BE2C (cell line): Measurements from ENCODE around the gene PLCB2.
A peak's percentile ranks its signal among the peaks of the same experiment; 100 is the strongest.

Source experiments
- DNase-seq: peaks from one replicate; pipeline ENCODE4 v3.0.0-alpha.2; 2020
- H3K27me3 ChIP-seq: fragments of 250-450 bp; sonication (Bioruptor Pico); 2 replicates; pipeline ENCODE4 v1.5.1; 2020; ENCODE audit warnings: mild to moderate bottlenecking
- H3K36me3 ChIP-seq: fragments of 250-450 bp; sonication (Bioruptor Pico); 2 replicates; pipeline ENCODE4 v1.5.1; 2020; ENCODE audit warnings: mild to moderate bottlenecking
- H3K4me1 ChIP-seq: fragments of 250-450 bp; sonication (Bioruptor Pico); 2 replicates; pipeline ENCODE4 v1.5.1; 2020
- H3K4me3 ChIP-seq: 2 replicates; pipeline ENCODE4 v1.5.1; 2011; ENCODE audit warnings: low read depth, low read length
- H3K9me3 ChIP-seq: fragments of 250-450 bp; sonication (Bioruptor Pico); 2 replicates; pipeline ENCODE4 v1.5.1; 2020
- TF ChIP-seq, protein P1 (sequence below): IDR thresholded peaks from 2 replicates; pipeline ENCODE4 v1.5.1; 2012; ENCODE audit warnings: mild to moderate bottlenecking, low read depth, low read length

Gene PLCB2

GRCh38 chr15:40282869-40283614 lies 24.7 kb downstream of the PLCB2 start, which contains the start of gene ANKRD63:
Gene ANKRD63 (minus strand): TSS chr15:40283064. CDS start chr15:40282586, 478 bp downstream.
- Histone ChIP-seq H3K4me1 (no peaks in the 10 kb centered on the region; the same call in none of the 2 replicates), H3K27me3 (peaks cover 21% of the 10 kb centered on the region), H3K36me3 (no peaks in the 10 kb centered on the region), H3K4me3 (peak within 1 kb of the TSS; percentile 58), H3K9me3 (no peaks in the 10 kb centered on the region)
- DNase-seq: no peak
- TF ChIP-seq, protein P1, sequence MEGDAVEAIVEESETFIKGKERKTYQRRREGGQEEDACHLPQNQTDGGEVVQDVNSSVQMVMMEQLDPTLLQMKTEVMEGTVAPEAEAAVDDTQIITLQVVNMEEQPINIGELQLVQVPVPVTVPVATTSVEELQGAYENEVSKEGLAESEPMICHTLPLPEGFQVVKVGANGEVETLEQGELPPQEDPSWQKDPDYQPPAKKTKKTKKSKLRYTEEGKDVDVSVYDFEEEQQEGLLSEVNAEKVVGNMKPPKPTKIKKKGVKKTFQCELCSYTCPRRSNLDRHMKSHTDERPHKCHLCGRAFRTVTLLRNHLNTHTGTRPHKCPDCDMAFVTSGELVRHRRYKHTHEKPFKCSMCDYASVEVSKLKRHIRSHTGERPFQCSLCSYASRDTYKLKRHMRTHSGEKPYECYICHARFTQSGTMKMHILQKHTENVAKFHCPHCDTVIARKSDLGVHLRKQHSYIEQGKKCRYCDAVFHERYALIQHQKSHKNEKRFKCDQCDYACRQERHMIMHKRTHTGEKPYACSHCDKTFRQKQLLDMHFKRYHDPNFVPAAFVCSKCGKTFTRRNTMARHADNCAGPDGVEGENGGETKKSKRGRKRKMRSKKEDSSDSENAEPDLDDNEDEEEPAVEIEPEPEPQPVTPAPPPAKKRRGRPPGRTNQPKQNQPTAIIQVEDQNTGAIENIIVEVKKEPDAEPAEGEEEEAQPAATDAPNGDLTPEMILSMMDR: no peak

- H3K27me3 ChIP-seq: peaks cover 21% of the 10 kb centered on the region
- H3K9me3 ChIP-seq: no peaks in the 10 kb centered on the region
- TF ChIP-seq, protein P1: peak; percentile 37
- peak; percentile 62 for DNase-seq
- peaks cover 2% of the 10 kb centered on the region for H3K4me1 ChIP-seq
- peak overlapping the region; percentile 58 for H3K4me3 ChIP-seq
- no peaks in the 10 kb centered on the region for H3K36me3 ChIP-seq
Observed at GRCh38 chr15:40282147-40282868, 25.4 kb downstream of the PLCB2 start.

DNA sequence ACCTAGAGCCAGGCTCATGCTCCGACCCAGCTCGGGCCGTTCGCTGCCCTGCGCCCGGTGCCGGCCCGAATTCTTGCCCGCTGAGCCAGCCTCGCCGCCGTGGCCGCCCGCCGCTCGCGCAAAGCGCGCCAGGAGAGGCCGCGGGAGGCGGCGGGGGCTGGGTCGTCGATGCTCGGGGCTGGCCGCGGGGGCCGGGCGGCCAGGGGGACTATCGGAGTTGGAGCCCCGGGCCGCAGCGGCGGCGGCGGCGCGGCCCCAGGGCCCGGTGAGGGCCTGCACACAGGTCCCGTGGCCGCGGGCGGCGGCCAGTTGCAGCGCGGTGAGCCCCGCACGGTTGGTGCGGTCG lies 26.0 kb downstream of the PLCB2 start:
- H3K9me3 ChIP-seq: no peaks in the 10 kb centered on the region
- no peak for DNase-seq
- TF ChIP-seq, protein P1: no peak
- H3K4me1 ChIP-seq: peaks cover 7% of the 10 kb centered on the region
- peaks cover 21% of the 10 kb centered on the region for H3K27me3 ChIP-seq
- peak overlapping the region; percentile 58 for H3K4me3 ChIP-seq
- H3K36me3 ChIP-seq: no peaks in the 10 kb centered on the region

DNA sequence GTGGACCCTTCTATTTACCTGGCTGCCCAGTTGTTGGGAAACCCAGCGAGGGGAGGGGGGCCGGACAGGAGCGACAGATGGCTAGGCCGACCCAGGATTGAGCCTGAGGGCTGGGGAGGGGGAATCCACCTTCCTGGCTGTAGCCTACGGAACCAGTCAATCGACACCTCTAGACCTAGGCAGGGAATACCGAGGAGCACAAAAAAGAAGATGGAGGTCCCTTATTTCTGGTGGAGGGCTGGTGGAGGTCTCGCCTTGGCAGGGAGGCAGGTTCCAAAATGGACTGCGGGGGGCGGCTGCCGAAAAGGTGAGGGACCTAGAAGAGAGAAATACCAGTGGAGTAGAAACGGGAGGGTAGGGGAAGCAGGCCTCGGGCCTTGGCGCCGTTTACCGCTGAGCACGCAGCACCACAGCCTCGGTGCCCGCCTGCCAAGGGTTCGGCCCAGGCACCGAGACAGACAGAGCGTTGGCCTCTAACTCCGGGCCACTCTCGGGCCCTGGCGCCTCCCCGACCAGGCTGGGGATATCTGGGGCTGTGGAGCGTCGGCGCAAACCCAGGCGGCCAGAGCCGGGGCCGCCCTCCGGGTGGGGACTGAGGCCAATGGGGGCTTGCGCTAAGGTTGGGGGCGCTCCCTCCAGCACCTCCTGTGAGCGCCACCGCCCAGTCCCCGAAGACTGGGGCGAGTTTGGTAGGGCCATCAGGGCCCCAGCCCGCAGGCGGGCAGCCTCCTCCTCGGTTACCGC lies 26.5 kb downstream of the PLCB2 start:
- Histone ChIP-seq H3K36me3 (no peaks in the 10 kb centered on the region), H3K4me3 (no peak overlapping the region), H3K27me3 (peaks cover 21% of the 10 kb centered on the region), H3K4me1 (peaks cover 8% of the 10 kb centered on the region), H3K9me3 (no peaks in the 10 kb centered on the region)
- DNase-seq: no peak
- TF ChIP-seq, protein P1: no peak

GRCh38 chr15:40280260-40281056 lies 27.3 kb downstream of the PLCB2 start:
- Histone ChIP-seq H3K9me3 (no peaks in the 10 kb centered on the region), H3K4me1 (peaks cover 8% of the 10 kb centered on the region), H3K36me3 (no peaks in the 10 kb centered on the region), H3K4me3 (no peak overlapping the region), H3K27me3 (peaks cover 21% of the 10 kb centered on the region)
- DNase-seq: no peak
- TF ChIP-seq, protein P1: no peak
